ENCODE results near the gene LRP2BP. TPM values are rescaled to one million over a fixed set of nuclear protein-coding genes. Genes with fewer than 3 reads are reported as not detected.

The LRP2BP gene
- total and polyA plus RNA-seq, 2 experiments from 2014 or later: 0.23 to 0.89 TPM

Small RNA genes lying within 50 kb of the gene (small RNA-seq; reads per million reads assigned to genes)
- gene RF00019: not detected

Other genes starting within 250 kb of the LRP2BP start
- 28.5 and 28.9 TPM in 2 replicates for gene CFAP97, start 191.9 kb downstream of the LRP2BP start, total RNA-seq
- 16.5 and 20.2 TPM in 2 replicates for gene CFAP97, start 191.9 kb downstream of the LRP2BP start, polyA plus RNA-seq
- 20.3 and 24.2 TPM in 2 replicates for gene SNX25, start 186.3 kb downstream of the LRP2BP start, total RNA-seq
- 13.5 and 16.5 TPM in 2 replicates for gene SNX25, start 186.3 kb downstream of the LRP2BP start, polyA plus RNA-seq
- 1.7 and 9.8 TPM in 2 replicates for gene ANKRD37, start 917 bp upstream of the LRP2BP start, total RNA-seq
- gene ANKRD37, start 917 bp upstream of the LRP2BP start, polyA plus RNA-seq: 8.6 and 11.4 TPM in 2 replicates
- gene UFSP2, start 30.0 kb upstream of the LRP2BP start, total RNA-seq: 33.4 and 38.5 TPM in 2 replicates
- gene UFSP2, start 30.0 kb upstream of the LRP2BP start, polyA plus RNA-seq: 29.2 and 34.0 TPM in 2 replicates
- 0.73 and 3.0 TPM in 2 replicates for gene CCDC110, start 75.8 kb upstream of the LRP2BP start, total RNA-seq
- gene CCDC110, start 75.8 kb upstream of the LRP2BP start, polyA plus RNA-seq: 0.16 and 1.8 TPM in 2 replicates
- gene PDLIM3, start 139.6 kb upstream of the LRP2BP start, total RNA-seq: 26.4 and 29.3 TPM in 2 replicates
- 10.0 and 13.8 TPM in 2 replicates for gene PDLIM3, start 139.6 kb upstream of the LRP2BP start, polyA plus RNA-seq